Activated effector memory CD4-positive, alpha-beta T cell treated with Interleukin-2 at 50 U/mL for 16 hours (primary cell): Measurements from ENCODE around the gene LILRB4.
"Not testable (repeated sequence)": the region's sequence is repeated elsewhere in the genome, so short reads cannot be mapped to it uniquely, and the experiment has no call there.

Experiments used
- DNase-seq: peaks from one replicate; pipeline ENCODE4 v3.0.0-alpha.2; 2020

LILRB4 gene

GRCh38 chr19:54696117-54696548 is 33.3 kb downstream of the LILRB4 start:
- no peak for DNase-seq

- DNase-seq: no peak
Measured at GRCh38 chr19:54696766-54697165, 34.0 kb downstream of the LILRB4 start.

- not testable (repeated sequence) for DNase-seq
Measured at GRCh38 chr19:54697716-54698115, 34.9 kb downstream of the LILRB4 start.

- DNase-seq: no peak
Measured at GRCh38 chr19:54704928-54705327, 42.1 kb downstream of the LILRB4 start.

GRCh38 chr19:54707962-54708361 is 45.2 kb downstream of the LILRB4 start:
- DNase-seq: no peak

GRCh38 chr19:54708781-54709180 is 46.0 kb downstream of the LILRB4 start:
- DNase-seq: no peak

- DNase-seq: no peak
Measured at GRCh38 chr19:54709212-54709948, 46.6 kb downstream of the LILRB4 start.

- DNase-seq: not testable (repeated sequence)
Measured at GRCh38 chr19:54709956-54710355, 47.2 kb downstream of the LILRB4 start.
